Caco-2 (cell line): ENCODE results near the gene RPS6KA3. TPM values are rescaled to one million over a fixed set of nuclear protein-coding genes. Genes with fewer than 3 reads are reported as not detected.

Experiments
- BruUV-seq: library from RNA; stranded (reverse); fragments of 400-500 nt; replicated peaks from 2 replicates; lab custom pipeline; 2021; lab: Mats Ljungman, UMichigan
- CTCF ChIA-PET: fragments of 300-600 bp; sonication (Branson Sonifier 250); formaldehyde crosslinking; loops from one replicate; lab custom pipeline; 2022; ENCODE audit warnings: antibody characterized with exemption; lab: Charles Lee
- POLR2A ChIA-PET: fragments of 300-600 bp; sonication (Branson Sonifier 250); formaldehyde crosslinking; loops from one replicate; lab custom pipeline; 2022; ENCODE audit warnings: antibody characterized with exemption; lab: Charles Lee
- DNase-seq, 2 experiments: peaks; one replicate each; pipeline versions ENCODE4 v3.0.0 to v3.0.0-alpha.2; 2020 to 2022
- H3K27me3 ChIP-seq: replicated peaks from 2 replicates; pipeline ENCODE4 v1.6.0; 2011; ENCODE audit warnings: low read length; ENCODE audit not compliant: control insufficient read depth, insufficient read depth
- H3K36me3 ChIP-seq: 2 replicates; pipeline ENCODE4 v1.5.1; 2011; ENCODE audit warnings: low read length; ENCODE audit not compliant: control insufficient read depth, insufficient read depth
- H3K4me1 ChIP-seq: fragments of 250-450 bp; sonication (Bioruptor Pico); 2 replicates; pipeline ENCODE4 v1.5.1; 2020; ENCODE audit warnings: mild to moderate bottlenecking
- H3K4me3 ChIP-seq: 2 replicates; pipeline ENCODE4 v1.5.1; 2011; ENCODE audit warnings: low read depth, mild to moderate bottlenecking, control low read depth, low read length
- H3K9me3 ChIP-seq: fragments of 250-450 bp; sonication (Bioruptor Pico); 2 replicates; pipeline ENCODE4 v1.5.1; 2020; ENCODE audit warnings: mild to moderate bottlenecking, moderate library complexity
- H3K27ac Mint-ChIP-seq: one replicate; pipeline ENCODE4 v1.8.0; 2022; ENCODE audit warnings: mixed read lengths; ENCODE audit not compliant: unreplicated experiment
- H3K27me3 Mint-ChIP-seq: one replicate; pipeline ENCODE4 v1.8.0; 2022; ENCODE audit warnings: mixed read lengths; ENCODE audit not compliant: insufficient read depth, unreplicated experiment
- H3K36me3 Mint-ChIP-seq: one replicate; pipeline ENCODE4 v1.8.0; 2022; ENCODE audit warnings: mild to moderate bottlenecking, mixed read lengths; ENCODE audit not compliant: insufficient read depth, unreplicated experiment
- H3K4me1 Mint-ChIP-seq: one replicate; pipeline ENCODE4 v1.8.0; 2022; ENCODE audit warnings: low read depth, mixed read lengths; ENCODE audit not compliant: unreplicated experiment
- H3K4me3 Mint-ChIP-seq: one replicate; pipeline ENCODE4 v1.8.0; 2022; ENCODE audit warnings: mild to moderate bottlenecking, moderate library complexity, mixed read lengths; ENCODE audit not compliant: unreplicated experiment
- H3K9me3 Mint-ChIP-seq: one replicate; pipeline ENCODE4 v1.8.0; 2022; ENCODE audit warnings: mixed read lengths; ENCODE audit not compliant: unreplicated experiment
- intact Hi-C: fragments of 100-400 bp; cut with micrococcal nuclease; formaldehyde crosslinking; loops from one replicate; pipeline ENCODE4 v1.10.0; 2022; ENCODE audit not compliant: unreplicated experiment
- total RNA-seq: library from RNA; stranded (reverse); gene quantifications from 2 replicates; pipeline ENCODE4 v1.2.3, GENCODE V29; 2022
- TF ChIP-seq, protein P1 (sequence below), 2 experiments: fragments of 200-600 bp in 1 of 2; IDR thresholded peaks; 1 replicate in 1 of 2; 2 replicates in 1 of 2; pipeline versions ENCODE4 v1.5.1 to v1.8.0; 2011 to 2022; ENCODE audit warnings: antibody characterized with exemption in 1 of 2, control low read depth in 1 of 2, inconsistent platforms in 1 of 2, low read depth in 1 of 2, low read length in 1 of 2, mild to moderate bottlenecking in 1 of 2, moderate library complexity in 1 of 2; ENCODE audit not compliant: insufficient read depth in 1 of 2, severe bottlenecking in 1 of 2, unreplicated experiment in 1 of 2

Gene RPS6KA3
- total RNA-seq, 1 experiment from 2014 or later: 104 TPM

DNA sequence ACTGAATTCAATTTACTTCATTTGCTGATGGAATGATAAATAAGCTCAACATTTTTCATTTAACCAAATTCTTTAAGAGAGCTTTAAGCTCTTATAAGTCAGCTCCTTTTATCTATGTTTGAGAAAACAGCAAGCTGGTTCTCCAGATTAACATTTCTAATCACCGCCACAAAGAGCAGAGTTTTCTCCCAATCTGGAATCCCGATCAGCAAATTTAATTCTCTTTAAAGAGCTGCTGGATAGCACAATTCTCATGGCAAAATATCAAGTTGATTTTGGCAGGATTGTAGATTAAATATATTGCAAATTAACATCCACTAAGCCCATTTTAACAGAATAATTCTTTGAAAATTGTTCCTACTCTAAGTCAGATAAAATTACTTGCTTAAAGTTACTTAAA lies 48.8 kb downstream of the RPS6KA3 start:
- Histone ChIP-seq H3K9me3 (no peaks in the 10 kb centered on the region), H3K36me3 (no peaks in the 10 kb centered on the region), H3K27me3 (no peaks in the 10 kb centered on the region), H3K4me3 (no peak overlapping the region), H3K4me1 (peaks cover 29% of the 10 kb centered on the region)
- Mint-ChIP-seq H3K36me3 (peaks cover 19% of the 10 kb centered on the region), H3K4me1 (peaks cover 14% of the 10 kb centered on the region), H3K4me3 (no peak overlapping the region), H3K27me3 (no peaks in the 10 kb centered on the region), H3K9me3 (no peaks in the 10 kb centered on the region), H3K27ac (no peak overlapping the region)
- no TSS peak for BruUV-seq
- DNase-seq: no peak
- TF ChIP-seq, protein P1, sequence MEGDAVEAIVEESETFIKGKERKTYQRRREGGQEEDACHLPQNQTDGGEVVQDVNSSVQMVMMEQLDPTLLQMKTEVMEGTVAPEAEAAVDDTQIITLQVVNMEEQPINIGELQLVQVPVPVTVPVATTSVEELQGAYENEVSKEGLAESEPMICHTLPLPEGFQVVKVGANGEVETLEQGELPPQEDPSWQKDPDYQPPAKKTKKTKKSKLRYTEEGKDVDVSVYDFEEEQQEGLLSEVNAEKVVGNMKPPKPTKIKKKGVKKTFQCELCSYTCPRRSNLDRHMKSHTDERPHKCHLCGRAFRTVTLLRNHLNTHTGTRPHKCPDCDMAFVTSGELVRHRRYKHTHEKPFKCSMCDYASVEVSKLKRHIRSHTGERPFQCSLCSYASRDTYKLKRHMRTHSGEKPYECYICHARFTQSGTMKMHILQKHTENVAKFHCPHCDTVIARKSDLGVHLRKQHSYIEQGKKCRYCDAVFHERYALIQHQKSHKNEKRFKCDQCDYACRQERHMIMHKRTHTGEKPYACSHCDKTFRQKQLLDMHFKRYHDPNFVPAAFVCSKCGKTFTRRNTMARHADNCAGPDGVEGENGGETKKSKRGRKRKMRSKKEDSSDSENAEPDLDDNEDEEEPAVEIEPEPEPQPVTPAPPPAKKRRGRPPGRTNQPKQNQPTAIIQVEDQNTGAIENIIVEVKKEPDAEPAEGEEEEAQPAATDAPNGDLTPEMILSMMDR (IDR thresholded peaks at IDR 0.05; ENCODE audit: insufficient read depth in 1 of 2, low read depth in 1 of 2, low read length in 1 of 2, severe bottlenecking in 1 of 2, unreplicated experiment in 1 of 2): no peak
- ChIA-PET POLR2A (no interaction called here), CTCF (no interaction called here)
- intact Hi-C loops: no loop called here

DNA sequence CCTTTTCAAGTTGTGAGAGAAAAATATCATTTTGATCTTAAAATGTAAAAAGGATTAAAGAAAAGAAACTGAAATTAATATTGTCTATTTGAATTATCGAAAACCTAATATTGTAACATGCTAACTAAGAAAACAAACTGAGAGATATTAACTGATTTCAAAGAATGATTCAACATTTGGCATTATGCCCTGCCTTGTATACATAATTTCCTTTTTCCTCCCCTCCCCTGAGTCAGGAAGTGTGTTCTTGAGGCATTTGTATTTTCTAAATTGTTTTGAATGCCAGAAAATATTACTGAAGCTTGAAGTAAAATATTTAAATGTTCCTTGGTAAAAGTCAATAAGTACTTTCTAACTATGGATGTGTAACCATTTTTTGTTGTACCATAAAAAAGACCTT lies 49.4 kb downstream of the RPS6KA3 start:
- Histone ChIP-seq H3K27me3 (no peaks in the 10 kb centered on the region), H3K4me3 (no peak overlapping the region), H3K36me3 (no peaks in the 10 kb centered on the region), H3K4me1 (peaks cover 23% of the 10 kb centered on the region), H3K9me3 (no peaks in the 10 kb centered on the region)
- Mint-ChIP-seq H3K4me3 (no peak overlapping the region), H3K9me3 (no peaks in the 10 kb centered on the region), H3K36me3 (peaks cover 19% of the 10 kb centered on the region), H3K27ac (no peak overlapping the region), H3K27me3 (no peaks in the 10 kb centered on the region), H3K4me1 (peaks cover 14% of the 10 kb centered on the region)
- DNase-seq: no peak
- ChIA-PET POLR2A (no interaction called here), CTCF (no interaction called here)
- TF ChIP-seq, protein P1 (IDR thresholded peaks at IDR 0.05; ENCODE audit: insufficient read depth in 1 of 2, low read depth in 1 of 2, low read length in 1 of 2, severe bottlenecking in 1 of 2, unreplicated experiment in 1 of 2): no peak
- BruUV-seq: no TSS peak
- intact Hi-C loops: no loop called here

DNA sequence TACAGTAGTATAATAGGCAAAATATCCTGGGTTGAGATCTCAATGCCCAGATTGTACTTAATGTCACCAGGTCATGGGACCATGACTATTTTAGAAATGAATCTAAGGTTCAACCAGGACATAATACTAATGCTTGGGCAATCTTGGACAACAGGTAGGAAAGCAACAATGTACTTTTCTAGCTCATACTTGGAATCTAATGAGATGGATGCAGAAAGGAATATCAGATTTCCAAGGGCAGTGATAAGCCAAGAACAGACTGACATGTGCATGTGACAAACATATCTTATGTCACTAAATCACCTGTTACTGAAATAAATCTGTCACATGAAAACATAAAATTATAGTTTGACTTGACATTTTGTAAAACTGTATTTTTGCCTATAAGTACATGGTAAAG lies 51.1 kb downstream of the RPS6KA3 start:
- peaks cover 7% of the 10 kb centered on the region for H3K4me1 Mint-ChIP-seq
- TF ChIP-seq, protein P1 (IDR thresholded peaks at IDR 0.05; ENCODE audit: insufficient read depth in 1 of 2, low read depth in 1 of 2, low read length in 1 of 2, severe bottlenecking in 1 of 2, unreplicated experiment in 1 of 2): no peak
- intact Hi-C loops: no loop called here
- Histone ChIP-seq H3K36me3 (no peaks in the 10 kb centered on the region), H3K9me3 (no peaks in the 10 kb centered on the region), H3K27me3 (no peaks in the 10 kb centered on the region), H3K4me1 (peaks cover 12% of the 10 kb centered on the region; the same call in 1 of the 2 replicates), H3K4me3 (no peak overlapping the region)
- CTCF ChIA-PET: no interaction called here
- DNase-seq: no peak
- H3K4me3 Mint-ChIP-seq: no peak overlapping the region
- peaks cover 18% of the 10 kb centered on the region for H3K36me3 Mint-ChIP-seq
- H3K9me3 Mint-ChIP-seq: no peaks in the 10 kb centered on the region
- no TSS peak for BruUV-seq
- H3K27ac Mint-ChIP-seq: no peak overlapping the region
- POLR2A ChIA-PET: no interaction called here
- H3K27me3 Mint-ChIP-seq: no peaks in the 10 kb centered on the region
